ENCODE data around the gene CLMP.

The CLMP gene

GRCh38 chr11:123217897-123218296 is 22.8 kb upstream of the CLMP start:
- TF ChIP-seq, protein P1, sequence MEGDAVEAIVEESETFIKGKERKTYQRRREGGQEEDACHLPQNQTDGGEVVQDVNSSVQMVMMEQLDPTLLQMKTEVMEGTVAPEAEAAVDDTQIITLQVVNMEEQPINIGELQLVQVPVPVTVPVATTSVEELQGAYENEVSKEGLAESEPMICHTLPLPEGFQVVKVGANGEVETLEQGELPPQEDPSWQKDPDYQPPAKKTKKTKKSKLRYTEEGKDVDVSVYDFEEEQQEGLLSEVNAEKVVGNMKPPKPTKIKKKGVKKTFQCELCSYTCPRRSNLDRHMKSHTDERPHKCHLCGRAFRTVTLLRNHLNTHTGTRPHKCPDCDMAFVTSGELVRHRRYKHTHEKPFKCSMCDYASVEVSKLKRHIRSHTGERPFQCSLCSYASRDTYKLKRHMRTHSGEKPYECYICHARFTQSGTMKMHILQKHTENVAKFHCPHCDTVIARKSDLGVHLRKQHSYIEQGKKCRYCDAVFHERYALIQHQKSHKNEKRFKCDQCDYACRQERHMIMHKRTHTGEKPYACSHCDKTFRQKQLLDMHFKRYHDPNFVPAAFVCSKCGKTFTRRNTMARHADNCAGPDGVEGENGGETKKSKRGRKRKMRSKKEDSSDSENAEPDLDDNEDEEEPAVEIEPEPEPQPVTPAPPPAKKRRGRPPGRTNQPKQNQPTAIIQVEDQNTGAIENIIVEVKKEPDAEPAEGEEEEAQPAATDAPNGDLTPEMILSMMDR (conservative IDR thresholded peaks at IDR 0.05; ENCODE audit: low read length): no peak
- no peak for DNase-seq (ENCODE audit: low read depth)
- H3K4me3 ChIP-seq (ENCODE audit: low read length): no peak overlapping the region

DNA sequence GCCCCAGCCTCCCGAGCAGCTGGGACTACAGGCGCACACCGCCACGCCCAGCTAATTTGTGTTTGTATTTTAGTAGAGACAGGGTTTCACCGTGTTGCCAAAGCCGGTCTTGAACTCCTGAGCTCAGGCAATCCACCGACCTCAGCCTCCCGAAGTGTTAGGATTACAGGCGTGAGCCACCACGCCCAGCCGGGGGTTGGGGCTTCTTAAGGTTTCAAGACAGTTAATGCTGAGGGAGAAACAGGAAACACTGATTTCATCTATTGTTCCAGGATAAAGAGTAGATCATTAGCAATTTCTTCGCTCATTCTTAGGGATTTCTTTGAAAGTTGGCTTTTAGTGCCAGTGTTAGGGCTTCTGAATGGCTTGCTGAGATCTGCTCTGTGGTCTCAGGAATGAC is 21.2 kb upstream of the CLMP start:
- H3K4me3 ChIP-seq (ENCODE audit: low read length): no peak overlapping the region
- DNase-seq (ENCODE audit: low read depth): no peak
- TF ChIP-seq, protein P1 (conservative IDR thresholded peaks at IDR 0.05; ENCODE audit: low read length): no peak

GRCh38 chr11:123214940-123215339 is 19.9 kb upstream of the CLMP start:
- TF ChIP-seq, protein P1 (conservative IDR thresholded peaks at IDR 0.05; ENCODE audit: low read length): no peak
- DNase-seq (ENCODE audit: low read depth): no peak

GRCh38 chr11:123214396-123214795 is 19.3 kb upstream of the CLMP start:
- no peak for DNase-seq (ENCODE audit: low read depth)
- TF ChIP-seq, protein P1 (conservative IDR thresholded peaks at IDR 0.05; ENCODE audit: low read length): no peak
- H3K4me3 ChIP-seq (ENCODE audit: low read length): no peak overlapping the region

More at GRCh38 chr11:123214940-123215339, 19.9 kb upstream of the CLMP start:
- H3K4me3 ChIP-seq (ENCODE audit: low read length): no peak overlapping the region

DNA sequence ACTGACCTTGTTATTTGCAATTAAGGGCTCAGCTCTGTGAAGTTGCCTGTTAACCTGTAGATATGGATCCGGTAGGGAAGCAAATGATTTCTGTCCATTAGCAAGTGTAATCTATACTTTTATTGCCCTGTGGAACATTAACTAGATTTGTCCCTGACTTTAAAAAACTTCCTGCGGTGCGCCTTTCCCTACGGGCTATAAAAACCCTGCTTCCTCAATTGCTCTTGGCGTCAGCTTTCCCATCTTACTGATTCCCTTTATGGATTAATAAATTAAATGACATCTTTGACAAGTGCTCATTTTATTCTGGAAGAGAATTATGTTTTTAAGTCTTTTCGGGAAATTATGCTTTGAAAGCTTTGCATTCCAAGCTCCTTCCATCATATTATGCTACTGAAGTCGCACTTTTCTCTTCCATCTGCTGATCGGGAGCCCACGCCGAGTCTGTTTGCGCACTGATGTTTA is 18.3 kb upstream of the CLMP start:
- H3K4me3 ChIP-seq (ENCODE audit: low read length): no peak overlapping the region
- TF ChIP-seq, protein P1 (conservative IDR thresholded peaks at IDR 0.05; ENCODE audit: low read length): no peak

DNA sequence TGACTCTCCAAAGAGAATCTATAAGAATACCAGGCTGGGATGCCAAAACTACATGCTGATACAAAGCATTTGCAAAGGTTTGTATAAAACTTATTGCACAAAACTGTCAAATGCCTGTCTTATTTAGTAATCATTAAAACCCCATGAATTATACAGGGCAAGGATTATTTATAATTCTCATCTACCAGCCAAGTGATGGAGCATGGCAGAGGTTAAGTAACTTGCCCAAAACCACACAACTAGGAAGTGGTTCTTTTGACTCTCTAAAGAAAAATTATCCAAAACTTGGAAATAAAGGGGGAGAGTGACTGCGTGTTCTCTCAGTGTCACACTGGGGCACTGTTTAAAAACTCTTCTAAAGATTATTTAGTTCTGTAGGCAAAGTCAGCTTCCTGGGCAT is 17.4 kb upstream of the CLMP start:
- no peak overlapping the region for H3K4me3 ChIP-seq (ENCODE audit: low read length)
- TF ChIP-seq, protein P1 (conservative IDR thresholded peaks at IDR 0.05; ENCODE audit: low read length): no peak
- DNase-seq (ENCODE audit: low read depth): peak; percentile 47

More for the DNA sequence above, 18.3 kb upstream of the CLMP start:
- DNase-seq (ENCODE audit: low read depth): no peak

- TF ChIP-seq, protein P1 (conservative IDR thresholded peaks at IDR 0.05; ENCODE audit: low read length): no peak
- no peak for DNase-seq (ENCODE audit: low read depth)
- H3K4me3 ChIP-seq (ENCODE audit: low read length): no peak overlapping the region
Measured at GRCh38 chr11:123211981-123212380, 16.9 kb upstream of the CLMP start.
